GM21825 (cell line): ENCODE data around the gene SFT2D3.

Experiments
- ATAC-seq: cut with Tn5 transposase; IDR thresholded peaks from one replicate; pipeline ENCODE4 v1.9.1; 2021; ENCODE audit warnings: mild to moderate bottlenecking, moderate library complexity; ENCODE audit not compliant: unreplicated experiment

The SFT2D3 gene

GRCh38 chr2:127705391-127706065 lies 4.2 kb downstream of the SFT2D3 start:
- no peak for ATAC-seq

- ATAC-seq = no peak
These were observed 5.1 kb downstream of the SFT2D3 start for GRCh38 chr2:127706215-127706990.

- ATAC-seq = no peak
These were observed 6.8 kb downstream of the SFT2D3 start for GRCh38 chr2:127707890-127708648.

- no peak for ATAC-seq
These were observed 8.0 kb downstream of the SFT2D3 start for GRCh38 chr2:127709336-127709735.

GRCh38 chr2:127712999-127713398 lies 11.7 kb downstream of the SFT2D3 start:
- ATAC-seq = no peak

- ATAC-seq = no peak
These were observed 12.3 kb downstream of the SFT2D3 start for GRCh38 chr2:127713562-127713961.

GRCh38 chr2:127715778-127716449 lies 14.6 kb downstream of the SFT2D3 start:
- no peak for ATAC-seq

- ATAC-seq = no peak
These were observed 17.0 kb downstream of the SFT2D3 start for GRCh38 chr2:127718271-127718670.

- ATAC-seq = no peak
These were observed 18.3 kb downstream of the SFT2D3 start for GRCh38 chr2:127719301-127720218.

- ATAC-seq = no peak
These were observed 20.1 kb downstream of the SFT2D3 start for GRCh38 chr2:127721311-127721977.

- ATAC-seq = no peak
These were observed 20.7 kb downstream of the SFT2D3 start for GRCh38 chr2:127721978-127722355.

- ATAC-seq = no peak
These were observed 21.5 kb downstream of the SFT2D3 start for GRCh38 chr2:127722807-127723206.

- no peak for ATAC-seq
These were observed 25.0 kb downstream of the SFT2D3 start for GRCh38 chr2:127726158-127726880.

GRCh38 chr2:127733113-127733815 lies 32.0 kb downstream of the SFT2D3 start:
- no peak for ATAC-seq

- ATAC-seq = no peak
These were observed 32.7 kb downstream of the SFT2D3 start for GRCh38 chr2:127733816-127734537.

- no peak for ATAC-seq
These were observed 33.7 kb downstream of the SFT2D3 start for GRCh38 chr2:127735044-127735443.

- ATAC-seq = peak; percentile 70
These were observed 34.5 kb downstream of the SFT2D3 start for GRCh38 chr2:127735537-127736399.
